Peyer's patch (tissue), 4 donors: ENCODE measurements around the gene SREBF2.

Experiments used
- POLR2A ChIP-seq, 2 donors: fragments of 450-650 bp; IDR thresholded peaks; one replicate each; pipeline ENCODE4 v1.5.1; 2017; ENCODE audit warnings: antibody characterized with exemption in 2 of 2, mild to moderate bottlenecking in 2 of 2, moderate library complexity in 2 of 2
- TF ChIP-seq, protein P1 (sequence below), 6 experiments: fragments of 450-650 bp in 4 of 6; fragments of 200-600 bp in 2 of 6; sonication (generic) in 1 of 6; IDR thresholded peaks; one replicate each; pipeline ENCODE4 v1.5.1; 2017 to 2019; ENCODE audit warnings: antibody characterized with exemption in 6 of 6, mild to moderate bottlenecking in 3 of 6, moderate library complexity in 1 of 6

DNA sequence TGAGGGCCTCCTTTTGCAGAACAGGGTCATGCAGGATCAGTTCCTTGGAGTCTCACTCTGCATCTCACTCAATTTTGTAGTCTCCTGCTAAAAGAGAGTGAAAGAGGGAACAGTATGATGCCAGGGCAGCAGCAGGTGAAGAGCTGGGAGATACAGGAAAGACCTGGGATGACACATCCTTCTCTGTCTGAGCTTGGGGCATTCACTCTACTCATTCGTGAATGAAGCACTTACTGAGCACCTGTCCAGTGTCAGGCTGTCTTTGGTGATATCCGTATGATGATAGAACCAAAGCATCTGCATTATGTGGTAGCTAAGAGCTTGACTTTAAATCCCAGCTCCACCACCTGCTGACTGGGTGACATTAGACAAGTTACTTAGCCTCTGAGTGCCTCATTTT, 14.4 kb downstream of the SREBF2 start:
- TF ChIP-seq, protein P1, sequence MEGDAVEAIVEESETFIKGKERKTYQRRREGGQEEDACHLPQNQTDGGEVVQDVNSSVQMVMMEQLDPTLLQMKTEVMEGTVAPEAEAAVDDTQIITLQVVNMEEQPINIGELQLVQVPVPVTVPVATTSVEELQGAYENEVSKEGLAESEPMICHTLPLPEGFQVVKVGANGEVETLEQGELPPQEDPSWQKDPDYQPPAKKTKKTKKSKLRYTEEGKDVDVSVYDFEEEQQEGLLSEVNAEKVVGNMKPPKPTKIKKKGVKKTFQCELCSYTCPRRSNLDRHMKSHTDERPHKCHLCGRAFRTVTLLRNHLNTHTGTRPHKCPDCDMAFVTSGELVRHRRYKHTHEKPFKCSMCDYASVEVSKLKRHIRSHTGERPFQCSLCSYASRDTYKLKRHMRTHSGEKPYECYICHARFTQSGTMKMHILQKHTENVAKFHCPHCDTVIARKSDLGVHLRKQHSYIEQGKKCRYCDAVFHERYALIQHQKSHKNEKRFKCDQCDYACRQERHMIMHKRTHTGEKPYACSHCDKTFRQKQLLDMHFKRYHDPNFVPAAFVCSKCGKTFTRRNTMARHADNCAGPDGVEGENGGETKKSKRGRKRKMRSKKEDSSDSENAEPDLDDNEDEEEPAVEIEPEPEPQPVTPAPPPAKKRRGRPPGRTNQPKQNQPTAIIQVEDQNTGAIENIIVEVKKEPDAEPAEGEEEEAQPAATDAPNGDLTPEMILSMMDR (IDR thresholded peaks at IDR 0.05) = no peak
- TF ChIP-seq POLR2A (IDR thresholded peaks at IDR 0.05) = no peak
